ENCODE data around the gene TFDP2.
A peak's percentile ranks its signal among the peaks of the same experiment; 100 is the strongest.
"Not testable (repeated sequence)": the region's sequence is repeated elsewhere in the genome, so short reads cannot be mapped to it uniquely, and the experiment has no call there.

Gene TFDP2

GRCh38 chr3:142148792-142149672 is at the start of gene TFDP2:
TFDP2 (minus strand) TSS chr3:142149544; CDS start chr3:142101749, 47,795 bp downstream.
- peak; percentile 98 for DNase-seq

GRCh38 chr3:142188846-142189245 is 39.5 kb upstream of the TFDP2 start:
- no peak for DNase-seq

GRCh38 chr3:142180761-142181362 is 31.5 kb upstream of the TFDP2 start:
- DNase-seq = no peak

GRCh38 chr3:142175478-142175877 is 26.1 kb upstream of the TFDP2 start:
- no peak for DNase-seq

- DNase-seq = no peak
Observed at GRCh38 chr3:142174559-142174958, 25.2 kb upstream of the TFDP2 start.

GRCh38 chr3:142168514-142168913 is 19.2 kb upstream of the TFDP2 start:
- DNase-seq = no peak

- DNase-seq = no peak
Observed at GRCh38 chr3:142165194-142165593, 15.8 kb upstream of the TFDP2 start.

GRCh38 chr3:142159083-142159740 is 9.9 kb upstream of the TFDP2 start:
- no peak for DNase-seq

GRCh38 chr3:142154186-142154585 is 4.8 kb upstream of the TFDP2 start:
- no peak for DNase-seq

GRCh38 chr3:142152384-142152783 is 3.0 kb upstream of the TFDP2 start:
- DNase-seq = no peak

- no peak for DNase-seq
Observed at GRCh38 chr3:142151828-142152227, 2.5 kb upstream of the TFDP2 start.

- DNase-seq = no peak
Observed at GRCh38 chr3:142151240-142151639, 1.9 kb upstream of the TFDP2 start.

GRCh38 chr3:142150271-142150670 is 927 bp upstream of the TFDP2 start:
- no peak for DNase-seq

- no peak for DNase-seq
Observed at GRCh38 chr3:142149673-142149992, 289 bp upstream of the TFDP2 start.

- DNase-seq = no peak
Observed at GRCh38 chr3:142148044-142148791, 1.1 kb downstream of the TFDP2 start.

- not testable (repeated sequence) for DNase-seq
Observed at GRCh38 chr3:142144587-142144986, 4.8 kb downstream of the TFDP2 start.

GRCh38 chr3:142140608-142141285 is 8.6 kb downstream of the TFDP2 start:
- not testable (repeated sequence) for DNase-seq

GRCh38 chr3:142137089-142137488 is 12.3 kb downstream of the TFDP2 start:
- DNase-seq = not testable (repeated sequence)

GRCh38 chr3:142134799-142135325 is 14.5 kb downstream of the TFDP2 start:
- DNase-seq = no peak

- no peak for DNase-seq
Observed at GRCh38 chr3:142129516-142130171, 19.7 kb downstream of the TFDP2 start.

- no peak for DNase-seq
Observed at GRCh38 chr3:142127941-142128658, 21.2 kb downstream of the TFDP2 start.
